Endothelial cell of umbilical vein (primary cell): ENCODE data around the gene HDAC7.

Source experiments
- EZH2 ChIP-seq: IDR thresholded peaks from 2 replicates; pipeline ENCODE4 v1.6.1; 2012; ENCODE audit warnings: borderline replicate concordance, low read depth, mild to moderate bottlenecking, moderate library complexity, low read length, inconsistent platforms; ENCODE audit not compliant: severe bottlenecking
- FOS ChIP-seq: IDR thresholded peaks from 2 replicates; pipeline ENCODE4 v1.6.1; 2011; ENCODE audit warnings: mild to moderate bottlenecking, low read length, moderate library complexity, borderline replicate concordance; ENCODE audit not compliant: insufficient read depth
- JUN ChIP-seq: IDR thresholded peaks from 2 replicates; pipeline ENCODE4 v1.6.1; 2011; ENCODE audit warnings: borderline replicate concordance, low read depth; ENCODE audit not compliant: insufficient read length, insufficient read depth
- MYC ChIP-seq: IDR thresholded peaks from one replicate; pipeline ENCODE4 v1.6.1; 2011; ENCODE audit warnings: mild to moderate bottlenecking, low read depth, low read length
- POLR2A ChIP-seq: IDR thresholded peaks from 2 replicates; pipeline ENCODE4 v1.6.1; 2012; ENCODE audit warnings: low read depth, mild to moderate bottlenecking, control low read depth, low read length
- POLR2AphosphoS5 ChIP-seq: IDR thresholded peaks from 2 replicates; pipeline ENCODE4 v1.6.1; 2012; ENCODE audit warnings: low read depth, mild to moderate bottlenecking, control low read depth, low read length, moderate library complexity; ENCODE audit not compliant: insufficient read depth
- TF ChIP-seq, protein P1 (sequence below), 2 donors: IDR thresholded peaks; 1 replicate in 1 of 2; 2 replicates in 1 of 2; pipeline ENCODE4 v1.5.1; 2011; ENCODE audit warnings: low read length in 2 of 2, mild to moderate bottlenecking in 2 of 2, moderate library complexity in 2 of 2, control low read depth in 1 of 2, inconsistent platforms in 1 of 2, low read depth in 1 of 2; ENCODE audit not compliant: insufficient read depth in 1 of 2; ENCODE audit errors: extremely low read depth in 1 of 2
- TF ChIP-seq, protein P2 (sequence below): IDR thresholded peaks from 2 replicates; pipeline ENCODE4 v1.6.1; 2011; ENCODE audit not compliant: insufficient read depth, insufficient read length

DNA sequence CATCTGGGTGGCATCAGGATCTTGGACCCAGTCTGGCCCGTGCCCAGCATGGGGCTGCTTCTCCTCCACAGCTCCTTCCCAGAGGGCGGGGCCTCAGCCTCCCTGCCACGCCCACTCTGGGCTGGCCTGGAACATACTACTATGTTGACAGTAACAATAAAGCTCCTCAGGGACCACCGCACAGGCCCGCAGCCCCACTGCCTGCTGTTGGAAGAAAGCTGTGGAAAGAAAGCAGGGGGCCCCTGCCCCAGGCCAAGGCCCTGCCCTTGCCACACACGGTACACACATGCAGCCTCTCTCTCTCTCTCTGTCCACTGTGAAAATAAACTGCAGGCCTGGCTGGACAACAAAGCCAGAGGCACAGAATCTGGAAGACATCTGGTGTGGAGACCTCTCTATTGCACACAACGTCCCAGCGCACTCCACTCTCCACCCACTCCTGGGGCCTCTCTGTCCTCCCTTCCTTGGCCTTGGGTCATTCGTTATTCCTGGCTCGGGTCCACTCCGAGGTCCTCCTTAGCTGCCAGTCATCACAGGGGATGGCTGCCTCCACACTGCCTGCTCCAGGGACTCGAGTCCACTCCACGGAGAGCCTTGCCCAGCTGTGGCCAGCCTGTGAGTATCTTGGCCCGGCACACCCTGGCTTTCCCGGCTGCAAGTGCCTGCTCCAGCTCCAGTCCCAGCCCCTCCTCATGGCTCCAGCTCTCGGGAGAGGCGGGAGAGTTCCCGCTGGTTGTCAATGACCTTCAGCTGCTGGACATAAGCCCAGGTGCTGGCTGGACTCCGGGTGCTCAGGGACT lies 82.6 kb downstream of the HDAC7 start:
- TF ChIP-seq POLR2A = no peak
- no peak for TF ChIP-seq EZH2
- TF ChIP-seq MYC = no peak
- TF ChIP-seq, protein P1, sequence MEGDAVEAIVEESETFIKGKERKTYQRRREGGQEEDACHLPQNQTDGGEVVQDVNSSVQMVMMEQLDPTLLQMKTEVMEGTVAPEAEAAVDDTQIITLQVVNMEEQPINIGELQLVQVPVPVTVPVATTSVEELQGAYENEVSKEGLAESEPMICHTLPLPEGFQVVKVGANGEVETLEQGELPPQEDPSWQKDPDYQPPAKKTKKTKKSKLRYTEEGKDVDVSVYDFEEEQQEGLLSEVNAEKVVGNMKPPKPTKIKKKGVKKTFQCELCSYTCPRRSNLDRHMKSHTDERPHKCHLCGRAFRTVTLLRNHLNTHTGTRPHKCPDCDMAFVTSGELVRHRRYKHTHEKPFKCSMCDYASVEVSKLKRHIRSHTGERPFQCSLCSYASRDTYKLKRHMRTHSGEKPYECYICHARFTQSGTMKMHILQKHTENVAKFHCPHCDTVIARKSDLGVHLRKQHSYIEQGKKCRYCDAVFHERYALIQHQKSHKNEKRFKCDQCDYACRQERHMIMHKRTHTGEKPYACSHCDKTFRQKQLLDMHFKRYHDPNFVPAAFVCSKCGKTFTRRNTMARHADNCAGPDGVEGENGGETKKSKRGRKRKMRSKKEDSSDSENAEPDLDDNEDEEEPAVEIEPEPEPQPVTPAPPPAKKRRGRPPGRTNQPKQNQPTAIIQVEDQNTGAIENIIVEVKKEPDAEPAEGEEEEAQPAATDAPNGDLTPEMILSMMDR (IDR thresholded peaks at IDR 0.05; ENCODE audit: extremely low read depth in 1 of 2, insufficient read depth in 1 of 2, low read depth in 1 of 2, low read length in 2 of 2) = no peak
- TF ChIP-seq, protein P2, sequence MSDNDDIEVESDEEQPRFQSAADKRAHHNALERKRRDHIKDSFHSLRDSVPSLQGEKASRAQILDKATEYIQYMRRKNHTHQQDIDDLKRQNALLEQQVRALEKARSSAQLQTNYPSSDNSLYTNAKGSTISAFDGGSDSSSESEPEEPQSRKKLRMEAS = no peak
- no peak for TF ChIP-seq FOS
- no peak for TF ChIP-seq POLR2AphosphoS5
- TF ChIP-seq JUN = no peak
